NCI-H82 treated with DMSO at 0.1 percent for 48 hours (cell line): Measurements from ENCODE around the gene CHST3.
"Not testable (repeated sequence)": the region's sequence is repeated elsewhere in the genome, so short reads cannot be mapped to it uniquely, and the experiment has no call there.

Source experiments
- DNase-seq: peaks from one replicate; lab custom pipeline; 2025; ENCODE audit not compliant: unreplicated experiment; lab: John Stamatoyannopoulos, UW

Gene CHST3

DNA sequence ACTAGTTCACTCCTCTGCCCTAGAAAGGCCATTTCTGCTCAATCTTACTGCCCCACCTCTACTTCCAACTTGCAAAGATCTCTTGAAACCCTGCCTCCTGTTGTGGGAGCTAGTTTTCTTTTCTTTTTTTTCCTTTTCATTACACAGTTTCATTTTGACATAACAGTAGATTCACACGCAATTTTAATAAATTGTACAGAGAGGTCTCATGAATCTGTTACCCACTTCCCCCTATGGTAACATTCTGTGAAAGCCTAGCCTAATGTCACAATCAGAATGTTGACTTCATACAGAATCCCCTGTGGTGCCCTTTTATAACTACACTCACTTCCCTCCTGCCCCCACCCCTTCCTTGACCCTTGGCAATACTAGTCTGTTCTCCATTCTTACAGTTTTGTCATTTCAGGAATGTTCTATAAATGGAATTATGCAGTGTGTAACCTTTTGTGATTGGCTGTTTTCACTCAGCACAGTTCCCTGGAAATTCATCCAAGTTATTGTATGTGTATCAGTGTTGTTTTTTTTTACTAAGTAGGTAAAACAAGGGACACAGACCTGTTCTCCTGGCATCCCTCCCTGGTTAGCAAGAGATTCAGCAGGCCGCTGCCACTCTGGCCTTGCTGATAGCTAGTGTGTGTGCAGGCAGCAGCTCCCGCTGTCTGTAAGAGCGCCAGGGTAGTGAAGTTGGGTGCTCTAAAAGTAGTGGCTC is 21.5 kb downstream of the CHST3 start:
- no peak for DNase-seq

DNA sequence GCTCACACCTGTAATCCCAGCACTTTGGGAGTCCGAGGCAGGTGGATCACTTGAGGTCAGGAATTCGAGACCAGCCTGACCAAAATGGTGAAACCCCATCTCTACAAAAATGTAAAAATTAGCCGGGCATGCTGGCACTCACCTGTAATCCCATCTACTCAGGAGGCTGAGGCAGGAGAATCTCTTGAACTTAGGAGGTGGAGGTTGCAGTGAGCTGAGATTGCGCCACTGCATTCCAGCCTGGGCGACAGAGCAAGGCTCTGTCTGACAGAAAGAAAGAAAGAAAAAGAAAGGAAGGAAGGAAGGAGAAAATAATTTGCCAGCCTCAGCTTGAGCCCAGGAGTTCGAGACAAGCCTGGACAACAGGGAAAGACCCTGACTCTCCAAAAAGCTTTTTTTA is 24.7 kb downstream of the CHST3 start:
- not testable (repeated sequence) for DNase-seq

DNA sequence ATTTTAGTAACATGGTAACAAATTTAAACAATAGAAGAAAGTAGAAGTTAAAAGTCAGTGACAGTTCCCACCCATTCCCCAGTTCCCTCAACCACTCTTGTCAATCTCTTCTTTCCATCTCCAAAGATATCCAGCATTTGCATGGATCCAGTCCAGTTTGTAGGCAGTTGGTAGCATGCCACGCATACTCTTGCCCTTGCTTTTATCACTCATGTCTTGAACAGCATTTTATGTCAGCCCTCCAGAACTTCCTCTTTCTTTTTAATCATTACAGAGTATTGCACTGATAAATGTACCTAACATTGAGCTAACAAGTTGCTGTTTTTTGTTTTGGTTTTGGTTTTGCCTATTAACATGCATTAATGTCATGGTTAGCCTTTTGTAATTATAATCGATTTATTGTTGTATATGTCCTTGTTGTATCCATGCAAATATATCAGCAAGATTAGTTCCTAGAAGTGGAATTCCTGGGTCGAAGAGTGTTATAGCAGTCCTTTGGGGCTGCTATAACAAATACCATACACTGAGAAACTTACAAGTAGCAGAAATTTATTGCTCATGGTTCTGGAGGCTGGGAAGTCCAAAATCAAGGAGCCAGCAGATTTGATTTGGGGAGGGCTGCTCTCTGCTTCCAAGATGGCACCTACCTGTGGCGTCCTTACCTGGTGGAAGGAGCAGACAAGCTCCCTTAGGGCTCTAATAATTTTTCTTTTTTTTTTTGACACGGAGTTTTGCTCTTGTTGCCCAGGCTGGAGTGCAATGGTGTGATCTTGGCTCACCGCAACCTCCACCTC is 25.7 kb downstream of the CHST3 start:
- DNase-seq, result no peak

DNA sequence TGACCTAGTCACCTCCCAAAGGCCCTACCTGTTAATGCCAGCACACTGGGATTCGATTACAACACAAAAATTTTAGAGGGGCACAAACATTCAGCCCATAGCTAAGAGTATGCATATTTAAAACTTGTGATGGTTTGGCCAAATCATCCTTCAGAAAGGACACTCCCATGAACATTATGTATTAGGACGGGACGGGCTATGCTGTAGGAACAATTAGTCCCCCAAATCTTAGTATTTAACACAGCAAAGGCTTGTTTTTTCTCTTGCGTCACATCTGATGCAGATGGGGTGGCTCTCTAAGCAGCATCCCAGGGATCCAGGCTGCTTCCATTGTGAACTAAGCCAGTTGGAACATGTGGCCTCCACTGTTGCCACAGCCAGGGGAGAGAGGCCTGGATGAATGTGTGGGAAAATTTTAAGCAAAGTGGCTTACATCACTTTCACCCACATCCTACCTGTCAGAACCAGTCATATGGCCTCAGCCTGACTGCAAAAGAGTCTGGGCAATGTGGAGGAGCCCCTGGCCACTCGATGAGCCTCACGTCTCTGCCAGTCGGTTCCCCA is 26.6 kb downstream of the CHST3 start:
- DNase-seq, result no peak

DNA sequence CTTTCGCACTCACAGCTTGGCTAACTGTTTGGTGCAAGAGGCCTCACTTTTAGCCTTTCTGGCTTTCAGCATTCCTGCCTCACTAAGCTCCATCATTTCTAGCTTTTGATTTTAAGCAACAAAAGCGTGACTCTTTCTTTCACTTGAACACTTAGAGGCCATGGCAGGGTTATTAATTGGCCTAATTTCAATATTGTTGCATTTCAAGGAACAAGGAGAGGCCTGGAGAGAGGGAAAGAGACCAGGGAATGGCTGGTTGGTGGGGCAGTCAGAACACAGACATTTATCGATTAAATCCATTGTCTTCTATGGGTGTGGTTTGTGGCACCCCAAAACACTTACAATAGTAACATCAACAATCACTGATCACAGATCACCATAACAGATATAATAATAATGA is 31.3 kb downstream of the CHST3 start:
- DNase-seq, result no peak

DNA sequence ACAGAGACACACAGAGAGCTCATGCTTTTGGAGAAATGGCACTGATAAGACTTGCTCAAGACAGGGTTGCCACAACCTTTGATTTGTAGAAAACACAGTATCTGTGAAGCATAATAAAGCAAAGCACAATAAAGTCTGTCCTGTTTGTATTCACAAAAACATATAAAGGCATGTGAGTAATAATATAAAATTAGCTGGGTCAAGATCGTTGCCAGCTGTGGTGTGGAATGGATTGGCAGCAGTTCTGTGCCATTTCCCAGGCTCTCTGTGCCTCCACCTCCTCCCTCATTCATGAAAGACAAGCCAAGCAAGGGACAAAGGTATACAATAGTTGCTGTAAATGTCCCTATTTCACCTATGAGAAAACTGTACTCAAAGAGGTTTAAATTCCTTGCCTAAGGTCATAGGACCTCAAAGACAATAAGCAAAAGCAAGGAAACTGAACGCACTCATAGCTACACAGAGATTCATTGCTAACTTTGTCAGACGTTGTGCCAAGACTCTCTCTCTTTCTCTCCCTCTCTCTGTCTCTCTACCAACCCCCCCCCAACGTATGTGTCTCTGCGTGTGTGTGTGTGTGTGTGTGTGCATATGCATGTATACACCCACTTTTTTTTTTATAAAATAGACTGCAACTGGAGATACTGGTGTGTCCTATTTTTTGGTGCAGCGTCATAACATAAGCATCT is 31.8 kb downstream of the CHST3 start:
- no peak for DNase-seq

DNA sequence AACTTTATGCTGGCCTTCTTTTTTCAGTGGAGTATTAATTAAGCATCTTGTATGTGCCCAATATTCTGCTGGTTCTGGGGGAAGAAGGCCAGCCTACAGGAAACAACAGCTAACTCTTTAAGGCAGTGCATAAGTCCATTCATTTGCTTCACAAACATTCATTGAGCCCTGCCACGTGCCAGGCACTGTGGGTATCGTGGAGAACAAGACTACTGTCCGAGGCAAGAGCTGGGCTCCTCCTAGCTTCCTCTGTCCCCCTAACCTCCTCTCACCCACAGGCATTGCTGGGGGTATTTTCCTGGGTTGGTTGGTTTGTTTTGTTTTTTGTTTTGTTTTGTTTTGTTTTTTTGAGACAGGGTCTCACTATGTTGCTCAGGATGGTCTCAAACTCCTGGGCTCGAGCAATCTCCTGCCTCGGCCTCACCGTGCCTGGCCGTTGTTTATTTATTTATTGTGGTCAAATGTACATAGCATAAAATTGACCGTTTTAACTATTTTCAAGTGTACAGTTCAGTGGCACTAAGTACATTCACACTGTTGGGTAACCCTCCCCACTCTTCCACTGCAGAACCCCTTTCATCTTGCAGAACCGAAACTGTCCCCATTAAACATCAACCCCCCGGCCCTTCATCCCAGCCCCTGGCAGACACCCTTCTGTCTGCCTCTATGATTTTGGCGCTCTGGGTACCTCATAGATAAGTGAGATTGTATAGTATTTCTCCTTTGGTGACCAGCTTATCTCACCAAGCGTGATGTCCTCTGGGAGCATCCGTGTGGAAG is 32.6 kb downstream of the CHST3 start:
- DNase-seq, result no peak

DNA sequence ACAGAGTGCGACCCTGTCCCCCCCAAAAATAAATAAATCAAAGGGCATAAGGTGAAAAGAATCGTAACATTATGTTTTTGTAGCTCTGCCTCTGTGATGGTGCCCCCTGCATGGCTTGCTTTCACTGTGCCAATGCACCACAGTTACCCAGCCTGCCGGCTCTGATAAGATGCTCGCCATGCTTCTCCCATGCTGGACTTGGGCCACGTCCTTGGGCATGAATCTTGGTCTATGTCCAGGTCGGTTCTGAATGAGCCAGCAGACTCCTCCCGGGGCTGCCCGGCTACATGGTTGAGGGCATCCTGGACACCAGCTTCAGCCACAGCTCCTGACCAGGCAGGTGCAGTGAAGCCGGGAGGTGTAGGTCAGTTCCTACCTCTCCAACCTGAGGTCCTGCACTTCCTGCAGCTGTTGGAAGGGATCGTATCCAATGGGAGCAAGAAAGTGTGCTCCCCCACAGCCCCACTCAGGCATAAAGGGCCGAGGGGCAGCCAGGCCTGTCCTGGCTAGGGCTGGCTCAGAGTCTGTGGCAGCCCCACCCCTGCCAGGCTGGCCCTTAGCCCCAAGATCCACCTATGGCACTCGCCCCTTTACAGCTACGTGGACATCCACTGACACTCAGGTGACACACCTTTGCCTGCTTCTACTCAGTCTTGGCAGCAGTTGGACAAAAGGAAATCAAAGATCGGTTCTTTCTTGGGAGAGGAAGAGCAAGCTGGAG is 34.1 kb downstream of the CHST3 start:
- DNase-seq, result no peak

DNA sequence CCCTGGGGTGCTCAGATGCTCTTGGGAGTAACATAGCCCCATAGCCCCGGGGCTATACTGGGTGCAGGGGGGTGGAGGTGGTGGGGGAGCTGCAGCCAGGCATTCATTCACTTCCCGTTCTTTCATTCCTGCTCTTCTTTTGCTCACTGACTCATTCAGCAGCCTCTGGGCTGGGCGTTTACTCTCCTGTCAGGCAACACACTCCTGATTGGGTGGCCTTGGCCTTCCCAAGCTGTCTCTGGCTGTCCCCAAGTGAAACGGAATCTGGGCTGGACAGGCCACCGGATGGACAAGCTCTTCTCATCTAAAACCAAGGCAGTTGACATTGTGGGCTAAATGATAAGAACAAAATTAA is 34.6 kb downstream of the CHST3 start:
- DNase-seq, result no peak

DNA sequence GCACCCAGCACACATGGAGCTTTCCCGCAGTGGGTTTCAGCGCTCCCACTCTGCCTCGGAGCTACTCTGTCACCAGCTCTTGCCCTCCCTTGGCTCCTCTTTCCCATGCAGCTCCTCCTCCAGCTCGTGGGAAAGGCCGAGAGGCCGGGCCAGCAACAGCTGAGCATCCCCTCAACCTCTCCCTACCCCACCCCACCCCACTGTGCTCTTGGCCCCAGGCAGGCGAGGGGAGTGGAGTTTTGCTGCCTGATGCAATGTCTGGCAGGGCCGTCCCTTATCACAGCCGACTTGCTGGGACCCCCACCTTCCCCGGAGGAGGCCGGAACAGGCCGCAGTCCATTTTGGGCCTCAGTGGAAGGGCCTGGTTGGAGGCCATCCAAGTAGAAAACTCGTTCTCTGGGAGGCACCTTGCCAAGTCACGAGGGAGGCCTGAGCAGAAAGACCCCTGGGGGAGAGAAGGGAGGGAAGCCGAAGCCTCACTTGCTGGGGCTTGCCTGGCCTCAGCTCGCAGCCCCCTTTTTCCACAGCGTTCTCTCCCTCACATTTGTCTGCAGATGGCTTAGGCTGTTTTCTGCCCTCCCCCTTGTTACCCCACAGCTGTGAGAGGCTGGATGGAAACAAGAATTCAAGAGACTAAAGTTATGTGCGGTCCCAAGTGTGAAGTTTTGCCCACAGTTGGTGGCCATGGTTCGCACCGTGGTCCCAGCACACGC is 35.3 kb downstream of the CHST3 start:
- no peak for DNase-seq

DNA sequence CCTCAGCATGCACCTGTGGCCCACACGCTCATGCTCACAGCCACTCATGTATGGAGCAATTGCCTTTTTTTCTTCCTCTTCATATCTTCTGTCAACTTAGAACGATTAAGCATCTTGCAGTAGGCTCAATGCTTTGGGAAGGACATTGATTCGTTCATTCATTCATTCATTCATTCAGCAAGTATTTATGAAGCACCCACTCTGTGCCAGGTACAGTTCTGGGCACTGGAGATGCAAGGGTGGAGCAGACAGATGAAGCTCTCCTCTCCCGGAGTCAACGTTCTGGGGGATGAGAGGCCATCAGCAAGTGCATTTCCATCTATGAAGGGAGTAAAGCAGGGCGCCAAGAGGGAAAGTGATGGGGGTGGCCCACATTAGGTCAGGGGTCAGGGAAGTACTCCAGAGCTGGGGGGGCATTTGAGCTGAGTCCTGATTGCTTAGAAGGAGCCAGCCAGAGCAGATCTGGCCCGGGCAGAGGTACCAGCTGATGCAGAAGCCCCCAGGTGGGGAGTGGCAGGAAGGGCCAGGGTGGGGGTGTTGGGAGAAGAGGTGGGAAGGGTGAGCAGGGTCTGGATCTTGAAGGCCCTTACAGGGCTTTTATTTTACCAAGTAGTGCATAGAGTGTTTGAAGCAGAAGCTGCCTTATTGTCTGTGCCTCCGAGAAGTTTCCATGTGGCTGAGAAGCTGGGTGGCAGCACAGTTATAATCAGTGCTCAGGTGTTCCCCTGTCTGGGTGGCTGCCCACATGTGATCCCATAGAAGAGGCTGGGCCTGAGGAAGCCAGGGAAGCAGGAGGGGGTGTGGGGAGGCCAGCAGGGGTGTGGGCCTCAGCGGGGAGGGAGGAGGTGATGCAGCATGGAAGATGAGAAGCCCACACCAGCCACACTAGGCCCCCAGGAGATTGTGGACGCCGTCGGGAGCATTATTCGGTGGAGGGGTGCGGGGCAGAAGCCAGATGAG is 36.2 kb downstream of the CHST3 start:
- DNase-seq, result no peak

DNA sequence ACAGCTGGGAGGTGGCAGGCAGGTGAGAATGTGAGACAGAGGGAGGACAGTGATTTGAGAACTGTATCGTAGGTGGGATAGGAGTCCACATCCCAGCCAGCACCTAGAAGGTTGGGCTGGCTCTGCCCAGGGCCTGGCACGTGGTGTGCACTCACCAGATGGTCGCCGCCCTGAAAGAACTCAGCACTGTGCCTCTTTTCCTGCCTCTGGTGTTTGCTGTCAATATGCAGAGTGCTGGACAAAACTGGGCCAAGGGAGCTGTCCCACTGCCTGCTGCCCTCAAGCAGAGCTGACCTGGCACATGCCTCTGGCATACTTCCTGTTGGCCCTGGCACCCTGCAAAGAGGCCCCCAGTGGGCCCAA is 36.8 kb downstream of the CHST3 start:
- DNase-seq, result no peak

DNA sequence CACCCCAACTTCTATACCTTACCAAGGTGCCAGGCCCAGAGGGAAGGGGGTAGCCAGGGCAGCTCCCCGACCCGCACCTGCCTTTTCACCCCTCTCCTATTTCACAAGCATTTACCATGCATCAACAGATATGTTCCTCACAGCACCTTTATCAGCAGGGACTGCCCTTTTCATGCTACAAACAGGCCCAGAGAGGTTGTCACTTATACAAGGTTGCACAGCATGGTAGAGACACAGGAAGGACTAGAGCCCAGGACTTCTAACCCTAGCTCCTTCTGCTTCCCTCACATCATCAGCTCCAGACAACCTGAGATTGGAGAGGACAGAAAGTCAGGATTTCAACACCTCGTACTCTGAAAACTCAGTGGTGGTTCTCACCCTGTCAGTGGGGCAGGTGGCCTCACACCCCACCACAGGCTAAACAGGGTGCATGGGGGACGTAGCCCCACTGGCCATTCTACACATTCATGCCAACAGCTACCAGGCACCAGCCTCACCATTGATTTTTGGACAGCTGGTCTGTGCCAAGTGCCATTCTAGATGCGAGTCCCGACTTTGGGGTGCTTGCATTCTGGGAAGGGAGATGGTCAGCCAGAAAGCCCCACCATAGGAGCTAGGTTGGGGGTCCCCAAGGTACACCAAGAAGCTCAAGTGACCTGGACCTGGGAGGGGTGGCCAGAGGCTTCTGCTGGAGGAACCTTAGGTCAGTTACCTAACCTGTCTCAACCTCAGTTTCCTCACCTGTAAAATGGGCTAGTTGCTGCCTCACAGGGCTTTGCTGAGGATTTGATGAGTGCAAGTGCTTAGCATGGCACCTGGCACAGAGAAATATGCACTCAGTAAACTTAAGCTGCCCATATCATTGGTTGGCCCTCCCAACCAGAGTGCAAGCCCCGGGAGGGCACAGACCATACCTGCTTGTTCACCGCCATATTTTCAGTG is 38.4 kb downstream of the CHST3 start:
- no peak for DNase-seq

DNA sequence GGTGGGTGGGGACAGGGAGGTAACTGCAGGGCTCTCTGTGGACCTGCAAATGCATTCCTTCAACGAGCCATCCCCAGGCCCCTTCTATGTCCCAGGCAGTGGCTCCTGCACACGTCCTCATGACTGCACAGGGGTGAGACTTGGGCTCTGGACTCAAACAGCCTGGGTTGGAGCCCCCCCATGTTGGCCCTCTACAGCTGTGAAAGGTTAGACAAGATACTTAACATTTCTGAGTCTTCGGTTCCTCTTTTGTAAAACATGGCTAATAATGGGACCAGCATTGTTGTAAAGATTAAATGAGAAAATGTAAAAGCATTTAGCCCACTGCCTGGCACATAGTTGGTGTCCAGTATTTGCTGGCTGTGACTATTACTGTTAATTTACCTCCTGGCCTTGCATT is 41.8 kb downstream of the CHST3 start:
- DNase-seq, result no peak

DNA sequence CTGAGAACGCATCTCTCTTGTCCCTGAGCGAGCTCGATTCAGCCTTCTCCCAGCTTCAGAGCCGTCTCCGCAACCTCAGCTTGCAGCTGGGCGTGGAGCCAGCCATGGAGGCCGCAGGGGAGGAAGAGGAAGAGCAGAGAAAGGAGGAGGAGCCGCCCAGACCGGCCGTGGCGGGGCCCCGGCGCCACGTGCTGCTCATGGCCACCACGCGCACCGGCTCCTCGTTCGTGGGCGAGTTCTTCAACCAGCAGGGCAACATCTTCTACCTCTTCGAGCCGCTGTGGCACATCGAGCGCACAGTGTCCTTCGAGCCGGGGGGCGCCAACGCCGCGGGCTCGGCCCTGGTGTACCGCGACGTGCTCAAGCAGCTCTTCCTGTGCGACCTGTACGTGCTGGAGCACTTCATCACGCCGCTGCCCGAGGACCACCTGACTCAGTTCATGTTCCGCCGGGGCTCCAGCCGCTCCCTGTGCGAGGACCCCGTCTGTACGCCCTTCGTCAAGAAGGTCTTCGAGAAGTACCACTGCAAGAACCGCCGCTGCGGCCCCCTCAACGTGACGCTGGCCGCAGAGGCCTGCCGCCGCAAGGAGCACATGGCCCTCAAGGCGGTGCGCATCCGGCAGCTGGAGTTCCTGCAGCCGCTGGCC is 43.2 kb downstream of the CHST3 start:
- DNase-seq, result no peak

DNA sequence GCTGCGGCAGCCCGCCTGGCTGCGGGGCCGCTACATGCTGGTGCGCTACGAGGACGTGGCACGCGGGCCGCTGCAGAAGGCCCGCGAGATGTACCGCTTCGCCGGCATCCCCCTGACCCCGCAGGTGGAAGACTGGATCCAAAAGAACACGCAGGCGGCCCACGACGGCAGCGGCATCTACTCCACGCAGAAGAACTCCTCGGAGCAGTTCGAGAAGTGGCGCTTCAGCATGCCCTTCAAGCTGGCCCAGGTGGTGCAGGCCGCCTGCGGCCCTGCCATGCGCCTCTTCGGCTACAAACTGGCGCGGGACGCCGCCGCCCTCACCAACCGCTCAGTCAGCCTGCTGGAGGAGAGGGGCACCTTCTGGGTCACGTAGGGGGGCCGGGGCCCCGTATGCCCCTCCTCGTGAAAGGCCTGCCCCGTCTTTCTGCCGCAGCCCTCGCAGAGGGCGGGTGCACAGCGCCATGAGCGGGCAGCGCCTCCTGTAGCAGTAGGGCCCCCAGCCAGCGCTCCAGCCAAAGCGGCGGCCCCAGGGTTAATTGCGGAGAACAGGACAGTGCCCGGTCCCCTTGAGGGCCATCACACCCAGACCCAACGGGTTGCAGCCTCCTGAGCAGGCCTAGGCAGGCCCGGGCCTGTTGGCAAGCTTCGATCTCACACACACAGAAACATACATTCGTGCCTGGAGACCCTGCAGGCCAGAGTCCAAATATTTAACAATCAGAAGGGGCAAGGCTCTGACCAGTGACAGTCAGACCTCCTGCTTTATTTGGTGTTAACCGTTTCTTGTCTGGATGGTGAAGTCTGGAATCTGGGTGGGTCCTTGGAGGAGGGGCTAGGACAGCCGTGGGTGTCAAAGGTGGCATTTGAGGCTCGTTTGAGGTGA is 44.1 kb downstream of the CHST3 start:
- DNase-seq, result no peak
